COLO829 (cell line): ENCODE results near the gene DTL.

ENCODE experiments used
- DNase-seq: peaks from one replicate; pipeline ENCODE4 v3.0.0; 2012; ENCODE audit warnings: low spot score

DTL gene

DNA sequence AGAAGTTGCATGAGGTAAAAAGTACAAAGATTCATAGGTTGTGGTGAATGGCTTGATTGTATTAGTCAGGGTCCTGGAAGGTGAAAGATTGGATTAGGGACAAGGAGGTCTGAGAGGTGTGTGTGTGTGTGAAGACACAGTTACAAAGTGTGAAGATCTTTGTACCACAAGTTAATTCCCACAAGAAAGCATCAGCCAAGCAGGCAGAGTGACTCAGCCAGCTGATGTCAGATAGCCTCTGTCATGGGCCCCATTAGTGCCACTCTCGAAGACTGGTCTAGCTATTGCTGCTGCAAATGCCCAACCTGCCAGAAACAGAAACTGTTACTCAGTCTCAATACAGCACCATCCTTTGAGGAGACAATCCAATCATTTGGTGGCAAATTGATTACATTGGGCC, 96.5 kb downstream of the DTL start:
- no peak for DNase-seq

GRCh38 chr1:212133319-212133718, 97.8 kb downstream of the DTL start:
- peak; percentile 67 for DNase-seq

DNA sequence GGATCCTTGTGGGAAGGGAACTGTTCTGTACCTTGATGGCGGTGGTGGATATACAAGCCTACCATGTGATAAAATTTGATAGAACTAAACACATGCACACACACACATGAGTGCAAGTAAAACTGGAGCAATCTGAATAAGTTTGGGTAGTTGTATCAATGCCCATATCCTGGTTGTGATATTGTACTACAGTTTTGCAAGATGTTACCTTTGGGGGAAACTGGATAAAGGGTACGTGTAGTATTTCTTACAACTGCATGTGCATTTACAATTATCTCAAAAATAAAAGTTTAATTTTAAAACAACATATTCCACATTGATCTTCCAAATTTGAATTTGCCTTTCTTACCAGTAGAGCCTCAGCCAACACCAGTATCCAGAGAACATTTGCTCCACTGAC, 99.6 kb downstream of the DTL start:
- no peak for DNase-seq

DNA sequence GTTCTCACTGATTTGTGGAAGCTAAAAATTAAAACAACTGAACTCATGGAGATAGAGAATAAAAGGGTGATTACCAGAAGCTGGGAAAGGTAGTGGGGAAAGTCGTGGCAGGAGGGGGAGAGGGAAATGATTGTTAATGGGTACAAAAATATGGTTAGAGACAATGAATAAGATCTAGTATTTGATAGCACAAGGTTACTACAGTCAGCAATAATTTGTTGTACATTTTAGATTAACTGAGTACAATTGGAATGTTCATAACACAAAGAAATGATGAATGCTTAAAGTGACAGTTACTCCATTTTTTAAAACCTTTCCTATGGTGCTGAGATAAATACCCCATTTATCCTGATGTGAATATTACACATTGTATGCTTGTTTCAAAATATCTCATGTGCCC, 102.3 kb downstream of the DTL start:
- no peak for DNase-seq

DNA sequence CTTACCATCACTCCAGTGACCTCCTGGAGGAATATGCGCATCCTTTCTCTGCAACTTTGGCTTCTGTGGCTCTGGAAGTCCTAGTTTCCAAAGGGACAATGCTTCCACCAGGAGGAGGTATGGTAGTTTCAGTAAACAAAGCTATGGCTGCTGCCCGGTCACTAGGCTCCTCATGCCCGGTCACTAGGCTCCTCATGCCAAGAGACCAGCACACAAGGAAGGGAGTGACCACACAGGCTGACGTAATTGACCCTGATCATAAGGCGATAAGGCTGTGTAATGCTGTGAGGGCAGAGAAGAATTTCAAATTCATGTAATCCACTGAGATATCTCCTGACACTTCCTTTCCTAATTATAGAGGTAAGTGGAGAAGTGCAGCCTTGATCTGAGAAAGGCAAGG, 102.9 kb downstream of the DTL start:
- DNase-seq = no peak

- DNase-seq = no peak
Measured at GRCh38 chr1:212139526-212140135, 104.1 kb downstream of the DTL start.

- no peak for DNase-seq
Measured at GRCh38 chr1:212141404-212141803, 105.9 kb downstream of the DTL start.

- no peak for DNase-seq
Measured at GRCh38 chr1:212142883-212143530, 107.5 kb downstream of the DTL start.

- no peak for DNase-seq
Measured at GRCh38 chr1:212147581-212148033, 112.1 kb downstream of the DTL start.

DNA sequence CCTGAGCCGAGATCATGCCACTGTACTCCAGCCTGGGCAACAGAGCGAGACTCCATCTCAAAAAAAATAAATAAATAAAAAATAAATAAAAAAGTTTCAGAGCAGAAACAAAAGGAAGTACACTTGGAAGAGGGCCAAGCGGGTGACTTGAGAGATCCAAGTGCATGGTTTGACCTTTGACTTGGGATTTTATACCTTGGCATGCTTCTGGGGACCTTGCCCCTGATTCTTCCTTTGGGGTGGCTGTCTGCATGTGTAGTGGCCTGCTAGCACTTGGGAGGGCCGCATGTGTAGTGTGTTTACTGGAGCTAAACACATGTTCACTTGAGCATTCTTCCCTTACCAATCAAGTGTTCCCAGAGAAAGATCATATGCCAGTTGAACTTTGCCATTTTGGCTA, 114.0 kb downstream of the DTL start:
- no peak for DNase-seq

- DNase-seq = peak; percentile 46
Measured at GRCh38 chr1:212152308-212152693, 116.8 kb downstream of the DTL start.

DNA sequence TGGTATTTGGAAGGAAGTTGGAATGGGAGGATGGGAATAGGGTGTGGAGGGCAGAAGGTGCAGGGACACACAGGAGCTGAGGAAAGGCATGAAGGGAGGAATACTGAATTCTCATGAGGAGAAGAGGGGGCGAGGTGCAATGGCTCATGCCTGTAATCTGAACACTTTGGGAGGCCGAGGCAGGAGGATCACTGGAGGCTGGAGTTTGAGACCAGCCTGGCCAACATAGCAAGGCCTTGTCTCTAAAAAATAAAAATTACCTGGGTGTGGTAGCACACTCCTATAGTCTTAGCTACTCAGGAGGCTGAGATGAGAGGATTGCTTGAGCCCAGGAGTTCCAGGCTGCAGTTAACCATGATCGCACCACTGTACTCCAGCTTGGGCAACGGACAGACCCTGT, 117.3 kb downstream of the DTL start:
- DNase-seq = no peak

- no peak for DNase-seq
Measured at GRCh38 chr1:212153635-212154034, 118.1 kb downstream of the DTL start.
